Fibroblast of pulmonary artery (primary cell): Measurements from ENCODE around the gene PRDM16.

Experiments used
- DNase-seq: peaks from one replicate; pipeline ENCODE4 v3.0.0-alpha.2; 2010; ENCODE audit warnings: low read depth
- H3K4me3 ChIP-seq: replicated peaks from 2 replicates; pipeline ENCODE4 v1.5.1; 2011; ENCODE audit warnings: low read depth, mild to moderate bottlenecking, control low read depth, low read length, moderate library complexity
- TF ChIP-seq, protein P1 (sequence below): IDR thresholded peaks from 2 replicates; pipeline ENCODE4 v1.5.1; 2011; ENCODE audit warnings: mild to moderate bottlenecking, control low read depth, low read length, inconsistent platforms; ENCODE audit errors: missing control alignments

PRDM16 gene

DNA sequence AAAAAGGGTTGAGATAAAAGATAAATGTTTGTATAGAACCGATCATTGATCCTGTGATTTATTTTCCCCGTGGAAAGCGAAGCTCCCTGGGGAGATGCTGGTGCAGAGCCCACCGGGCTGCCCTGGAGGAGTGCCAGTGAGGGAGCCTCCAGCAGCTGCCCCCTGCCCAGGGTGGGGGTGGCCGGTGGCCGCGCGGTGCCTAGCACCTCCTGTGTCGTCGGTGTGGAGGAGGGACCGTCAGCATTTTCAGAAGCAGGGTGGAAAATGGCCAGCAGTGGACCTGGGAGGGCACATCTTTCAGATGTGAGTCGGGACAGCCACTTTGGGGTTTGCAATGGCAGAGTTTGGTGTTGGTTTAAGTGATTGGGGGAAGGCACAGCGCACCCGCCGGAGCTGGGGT is 164.0 kb downstream of the PRDM16 start:
- DNase-seq, result no peak
- TF ChIP-seq, protein P1, sequence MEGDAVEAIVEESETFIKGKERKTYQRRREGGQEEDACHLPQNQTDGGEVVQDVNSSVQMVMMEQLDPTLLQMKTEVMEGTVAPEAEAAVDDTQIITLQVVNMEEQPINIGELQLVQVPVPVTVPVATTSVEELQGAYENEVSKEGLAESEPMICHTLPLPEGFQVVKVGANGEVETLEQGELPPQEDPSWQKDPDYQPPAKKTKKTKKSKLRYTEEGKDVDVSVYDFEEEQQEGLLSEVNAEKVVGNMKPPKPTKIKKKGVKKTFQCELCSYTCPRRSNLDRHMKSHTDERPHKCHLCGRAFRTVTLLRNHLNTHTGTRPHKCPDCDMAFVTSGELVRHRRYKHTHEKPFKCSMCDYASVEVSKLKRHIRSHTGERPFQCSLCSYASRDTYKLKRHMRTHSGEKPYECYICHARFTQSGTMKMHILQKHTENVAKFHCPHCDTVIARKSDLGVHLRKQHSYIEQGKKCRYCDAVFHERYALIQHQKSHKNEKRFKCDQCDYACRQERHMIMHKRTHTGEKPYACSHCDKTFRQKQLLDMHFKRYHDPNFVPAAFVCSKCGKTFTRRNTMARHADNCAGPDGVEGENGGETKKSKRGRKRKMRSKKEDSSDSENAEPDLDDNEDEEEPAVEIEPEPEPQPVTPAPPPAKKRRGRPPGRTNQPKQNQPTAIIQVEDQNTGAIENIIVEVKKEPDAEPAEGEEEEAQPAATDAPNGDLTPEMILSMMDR, result no peak
- H3K4me3 ChIP-seq, result no peak overlapping the region

DNA sequence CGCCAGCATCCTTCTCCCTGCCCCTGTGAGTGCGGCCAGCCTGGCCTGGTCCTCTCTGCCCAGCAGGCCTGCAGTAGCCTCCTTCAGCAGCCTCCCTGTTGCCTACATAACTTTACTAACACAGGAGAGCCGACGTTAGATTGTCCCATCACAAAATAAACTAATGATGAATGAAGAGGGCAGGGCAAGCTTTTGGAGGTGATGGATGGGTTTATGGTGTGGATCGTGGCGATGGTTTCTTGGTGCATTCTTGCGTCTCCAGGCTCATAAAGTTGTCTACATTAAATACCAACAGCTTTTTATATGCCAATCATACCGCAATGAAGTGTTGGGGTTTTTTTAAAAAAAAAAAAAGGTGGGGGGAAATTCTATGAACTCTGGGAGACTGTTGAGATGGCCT is 164.5 kb downstream of the PRDM16 start:
- no peak for DNase-seq
- TF ChIP-seq, protein P1, result no peak

DNA sequence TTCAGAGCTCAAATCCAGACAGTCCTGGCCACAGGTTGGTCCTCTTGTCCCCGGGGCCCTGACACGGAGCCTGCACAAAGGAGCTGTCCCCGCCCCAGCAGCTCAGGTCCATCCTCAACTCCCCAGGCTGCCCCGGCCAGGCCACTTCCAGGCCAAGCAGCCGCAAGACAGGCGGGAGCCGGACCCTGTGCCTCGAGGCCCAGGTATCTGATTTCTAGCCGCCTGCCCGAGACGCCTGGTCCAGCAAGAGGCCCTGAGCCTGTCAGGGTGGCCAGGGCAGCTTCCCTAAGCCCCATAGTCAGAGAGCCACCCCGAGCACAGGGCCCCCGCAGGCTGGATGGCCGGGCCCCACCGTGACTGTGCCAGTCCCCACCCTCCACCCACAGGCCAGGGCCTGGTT is 165.3 kb downstream of the PRDM16 start:
- no peak for DNase-seq
- TF ChIP-seq, protein P1, result no peak
- no peak overlapping the region for H3K4me3 ChIP-seq

More for the DNA sequence above, 164.5 kb downstream of the PRDM16 start:
- H3K4me3 ChIP-seq, result no peak overlapping the region

DNA sequence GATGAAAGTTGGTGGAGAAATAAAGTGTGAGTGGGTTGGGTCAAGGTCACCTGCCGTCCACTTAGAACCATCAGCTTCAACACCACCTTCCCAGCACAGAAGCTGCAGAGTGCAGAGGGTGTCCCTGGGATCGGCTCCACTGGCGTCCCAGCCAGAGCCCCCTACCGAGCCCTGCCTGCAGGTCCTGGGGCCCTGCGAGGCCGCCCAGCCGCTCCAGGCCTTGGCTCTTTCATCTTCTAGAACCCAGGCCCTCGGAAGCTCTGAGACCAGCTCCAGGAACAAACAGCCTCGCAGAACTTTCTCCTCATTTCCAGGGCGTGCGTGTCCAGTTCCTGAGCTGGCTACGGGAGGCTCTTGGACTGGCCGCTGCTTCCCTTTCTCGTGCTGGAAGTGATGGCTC is 166.0 kb downstream of the PRDM16 start:
- DNase-seq, result no peak
- H3K4me3 ChIP-seq, result no peak overlapping the region
- TF ChIP-seq, protein P1, result no peak

DNA sequence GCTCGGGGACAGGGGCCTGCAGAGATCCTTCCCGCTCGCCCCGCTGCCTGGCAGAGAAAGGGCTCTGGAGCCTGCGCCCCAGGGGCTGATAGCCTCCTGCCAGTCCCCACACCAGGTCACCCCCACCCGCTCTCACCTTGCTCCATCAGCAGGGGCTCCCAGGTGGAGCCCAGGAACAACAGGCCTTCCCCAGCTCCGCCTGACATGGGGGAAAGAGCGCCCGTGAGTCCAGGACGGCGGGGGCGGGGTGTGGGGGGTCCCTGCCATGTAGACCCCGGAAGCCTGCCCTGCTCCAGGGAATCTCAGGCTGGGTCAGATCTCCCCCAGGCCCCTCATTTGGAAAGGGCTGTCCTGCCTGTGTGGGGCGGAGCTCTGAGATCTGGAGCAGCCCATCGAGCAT is 166.5 kb downstream of the PRDM16 start:
- TF ChIP-seq, protein P1, result no peak
- no peak for DNase-seq
- no peak overlapping the region for H3K4me3 ChIP-seq

DNA sequence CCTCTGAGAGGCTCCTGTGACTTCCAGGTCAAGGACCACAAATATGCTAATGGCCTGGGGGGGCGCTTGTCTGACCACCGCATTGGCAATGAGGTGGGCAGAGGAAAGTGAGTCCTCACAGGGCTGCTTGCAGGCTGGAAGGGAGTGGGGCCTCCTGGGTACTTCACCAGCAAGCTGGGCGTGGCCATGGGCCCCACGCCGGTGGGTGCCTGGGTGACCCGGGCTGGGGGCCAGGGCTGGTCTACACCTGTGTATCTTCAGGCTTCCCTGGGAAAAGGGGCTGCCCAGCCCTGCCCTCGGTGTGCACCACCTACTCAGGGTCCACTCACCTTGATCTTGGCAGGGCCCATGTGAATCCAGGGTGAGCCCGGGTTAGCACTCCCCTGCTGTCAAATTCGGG is 167.4 kb downstream of the PRDM16 start:
- TF ChIP-seq, protein P1, result no peak
- no peak overlapping the region for H3K4me3 ChIP-seq
- no peak for DNase-seq

DNA sequence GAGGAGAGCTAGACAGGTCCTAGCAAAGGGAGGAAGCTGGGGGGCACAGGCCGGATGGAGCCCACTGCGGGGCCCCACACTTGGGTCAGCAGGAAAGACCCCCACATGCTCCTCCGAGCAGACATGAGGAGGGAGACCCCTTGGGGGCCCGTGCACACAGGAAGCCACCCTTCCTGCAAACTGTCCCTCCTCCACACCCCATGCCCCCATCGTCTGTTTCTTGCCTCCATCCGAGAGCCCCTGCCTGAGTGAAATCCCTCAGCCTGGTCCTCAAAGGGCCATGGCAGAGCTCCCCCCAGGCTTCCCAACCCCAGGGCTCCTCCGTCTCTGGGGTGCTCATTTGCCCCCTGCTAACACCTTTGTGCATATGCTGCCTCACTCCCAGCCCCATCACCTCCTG is 168.0 kb downstream of the PRDM16 start:
- TF ChIP-seq, protein P1, result no peak
- no peak for DNase-seq

More for the DNA sequence above, 168.0 kb downstream of the PRDM16 start:
- H3K4me3 ChIP-seq, result no peak overlapping the region
